ENCODE measurements around the gene PABPN1. TPM values are rescaled to one million over a fixed set of nuclear protein-coding genes. Genes with fewer than 3 reads are reported as not detected.
"Not testable (repeated sequence)": the region's sequence is repeated elsewhere in the genome, so short reads cannot be mapped to it uniquely, and the experiment has no call there.

Gene PABPN1, protein sequence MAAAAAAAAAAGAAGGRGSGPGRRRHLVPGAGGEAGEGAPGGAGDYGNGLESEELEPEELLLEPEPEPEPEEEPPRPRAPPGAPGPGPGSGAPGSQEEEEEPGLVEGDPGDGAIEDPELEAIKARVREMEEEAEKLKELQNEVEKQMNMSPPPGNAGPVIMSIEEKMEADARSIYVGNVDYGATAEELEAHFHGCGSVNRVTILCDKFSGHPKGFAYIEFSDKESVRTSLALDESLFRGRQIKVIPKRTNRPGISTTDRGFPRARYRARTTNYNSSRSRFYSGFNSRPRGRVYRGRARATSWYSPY
- 100 to 1,000 TPM; 225 to 269 TPM for total RNA-seq

DNA sequence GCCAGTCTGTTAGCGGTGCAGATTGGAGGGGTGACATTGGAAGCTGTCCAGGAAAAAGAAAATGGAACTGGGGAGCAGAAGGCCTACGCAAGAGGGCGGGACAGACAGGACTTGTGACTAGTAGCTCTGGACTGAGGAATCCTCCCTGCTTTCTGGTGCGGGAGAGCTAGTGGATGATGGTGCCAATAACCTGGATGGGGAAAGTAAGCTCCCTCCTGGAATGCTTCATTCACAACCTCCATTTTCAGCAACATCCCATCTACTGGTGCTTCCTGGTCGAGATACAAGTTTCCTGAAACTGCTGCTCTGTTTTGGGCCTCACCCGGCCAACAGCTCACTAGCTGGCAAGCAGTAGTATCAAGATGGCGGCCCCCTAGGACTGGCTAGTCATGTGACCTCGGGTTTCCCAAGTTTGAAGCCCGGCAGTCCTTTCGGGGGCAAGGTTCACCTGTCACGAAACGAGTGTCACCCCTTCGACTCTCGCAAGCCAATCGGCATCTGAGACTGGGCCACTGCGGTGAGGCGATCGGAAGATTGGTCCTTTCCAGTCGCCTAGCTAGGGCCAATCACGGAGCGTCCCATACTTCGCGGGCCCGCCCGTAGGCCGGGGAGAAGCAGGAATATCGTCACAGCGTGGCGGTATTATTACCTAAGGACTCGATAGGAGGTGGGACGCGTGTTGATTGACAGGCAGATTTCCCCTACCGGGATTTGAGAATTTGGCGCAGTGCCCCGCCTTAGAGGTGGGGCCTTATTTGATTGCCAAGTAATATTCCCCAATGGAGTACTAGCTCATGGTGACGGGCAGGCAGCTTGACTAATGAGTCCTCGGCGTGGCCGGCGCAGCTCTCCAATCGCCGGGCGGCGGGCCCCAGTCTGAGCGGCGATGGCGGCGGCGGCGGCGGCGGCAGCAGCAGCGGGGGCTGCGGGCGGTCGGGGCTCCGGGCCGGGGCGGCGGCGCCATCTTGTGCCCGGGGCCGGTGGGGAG, at the start of gene PABPN1:
Gene PABPN1, plus strand, starts transcription at position 874 of the 988 bp plus-strand sequence. Its CDS starts 13 bp downstream, at position 887.
- H3K27ac Mint-ChIP-seq: peak within 1 kb of the TSS; percentile 94
- CTCF ChIA-PET: interaction anchor here (0.8 to 10.7 kb wide), 19 partner anchors 14 to 327 kb away, joined by 3 to 119 read pairs (median 4); partner anchors contain the start of genes ACIN1, BCL2L2, C14orf119 and HOMEZ
- DNase-seq (peak; percentile 100), ATAC-seq (peak; percentile 90)
- H3K4me3 Mint-ChIP-seq: peak within 1 kb of the TSS; percentile 91
- no peaks in the 10 kb centered on the region for H3K27me3 Mint-ChIP-seq
- peaks cover 32% of the 10 kb centered on the region for H3K4me1 Mint-ChIP-seq
- peaks cover 32% of the 10 kb centered on the region for H3K36me3 Mint-ChIP-seq
- no peaks in the 10 kb centered on the region for H3K9me3 Mint-ChIP-seq (ENCODE audit: low read depth)

DNA sequence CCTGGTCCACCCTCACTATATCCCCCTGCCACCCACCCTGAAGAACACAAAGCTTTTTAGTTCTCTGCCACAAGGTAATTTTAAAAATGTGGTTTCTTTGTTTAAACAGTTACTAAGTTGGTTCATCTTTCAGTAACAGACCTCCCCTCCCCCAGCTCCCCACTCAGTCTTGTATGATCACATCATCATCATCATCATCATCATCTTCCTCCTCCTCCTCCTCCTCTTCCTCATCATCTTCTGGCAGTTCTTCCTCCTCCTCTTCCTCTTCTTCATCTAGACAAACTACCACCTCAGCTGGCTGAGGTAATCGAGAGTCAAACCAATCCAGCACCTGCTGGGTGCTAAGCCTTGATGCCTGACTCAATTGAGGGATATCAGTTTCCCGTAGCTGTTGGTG, 45.8 kb upstream of the PABPN1 start:
- H3K27ac Mint-ChIP-seq: no peak overlapping the region
- CTCF ChIA-PET: interaction anchor here (1.1 to 1.8 kb wide), 2 partner anchors 155 to 207 kb away, joined by 3 to 5 read pairs; no protein-coding TSS in a partner anchor
- no peaks in the 10 kb centered on the region for H3K27me3 Mint-ChIP-seq
- peaks cover 1% of the 10 kb centered on the region for H3K36me3 Mint-ChIP-seq
- no peak overlapping the region for H3K4me3 Mint-ChIP-seq
- no peaks in the 10 kb centered on the region for H3K4me1 Mint-ChIP-seq
- no peaks in the 10 kb centered on the region for H3K9me3 Mint-ChIP-seq (ENCODE audit: low read depth)
- no peak for ATAC-seq
- DNase-seq: no peak

DNA sequence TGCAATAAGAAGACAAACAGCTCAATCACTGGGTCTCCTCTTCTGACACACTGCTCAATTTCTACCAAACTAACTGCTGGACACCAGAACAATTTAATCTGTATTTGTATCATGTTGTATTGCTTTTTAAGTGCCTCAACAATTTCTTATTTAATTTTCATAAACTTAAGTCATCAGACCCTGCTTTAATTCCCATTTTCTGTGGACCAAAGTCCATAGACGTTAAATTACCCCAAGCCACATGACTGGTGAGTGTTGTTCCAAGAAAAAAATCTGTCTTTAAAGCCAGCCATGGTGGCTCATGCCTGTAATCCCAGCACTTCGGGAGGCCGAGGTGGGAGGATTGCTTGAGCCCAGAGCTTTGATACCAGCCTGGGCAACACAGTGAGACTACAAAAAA, 44.1 kb upstream of the PABPN1 start:
- H3K9me3 Mint-ChIP-seq (ENCODE audit: low read depth): no peaks in the 10 kb centered on the region
- CTCF ChIA-PET: interaction anchor here (1.0 to 1.8 kb wide), 3 partner anchors 12 to 157 kb away, joined by 3 to 6 read pairs (median 3); no protein-coding TSS in a partner anchor
- no peak overlapping the region for H3K27ac Mint-ChIP-seq
- H3K4me1 Mint-ChIP-seq: no peaks in the 10 kb centered on the region
- H3K4me3 Mint-ChIP-seq: no peak overlapping the region
- ATAC-seq: no peak
- H3K27me3 Mint-ChIP-seq: no peaks in the 10 kb centered on the region
- H3K36me3 Mint-ChIP-seq: peaks cover 1% of the 10 kb centered on the region
- no peak for DNase-seq

DNA sequence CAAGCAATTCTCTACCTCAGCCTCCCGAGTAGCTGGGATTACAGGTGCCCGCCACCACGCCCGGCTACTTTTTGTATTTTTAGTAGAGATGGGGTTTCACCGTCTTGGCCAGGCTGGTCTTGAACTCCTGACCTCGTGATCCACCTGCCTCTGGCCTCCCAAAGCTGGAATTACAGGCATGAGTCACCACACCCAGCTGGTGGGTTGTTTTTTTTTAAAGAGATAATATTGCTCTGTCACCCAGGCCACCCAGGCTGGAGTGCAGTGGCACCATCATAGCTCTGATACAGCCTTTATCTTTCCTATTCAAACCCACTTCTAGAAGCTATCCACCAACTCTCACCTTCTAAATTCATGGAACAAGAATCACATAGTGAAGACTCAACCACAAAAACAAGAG, 43.3 kb upstream of the PABPN1 start:
- H3K4me1 Mint-ChIP-seq; H3K36me3 Mint-ChIP-seq; H3K27ac Mint-ChIP-seq; H3K9me3 Mint-ChIP-seq (ENCODE audit: low read depth); H3K27me3 Mint-ChIP-seq; ATAC-seq; H3K4me3 Mint-ChIP-seq; DNase-seq: not testable (repeated sequence)
- CTCF ChIA-PET: interaction anchor here (1.0 to 1.8 kb wide), 2 partner anchors 157 kb away, joined by 4 to 6 read pairs; no protein-coding TSS in a partner anchor

DNA sequence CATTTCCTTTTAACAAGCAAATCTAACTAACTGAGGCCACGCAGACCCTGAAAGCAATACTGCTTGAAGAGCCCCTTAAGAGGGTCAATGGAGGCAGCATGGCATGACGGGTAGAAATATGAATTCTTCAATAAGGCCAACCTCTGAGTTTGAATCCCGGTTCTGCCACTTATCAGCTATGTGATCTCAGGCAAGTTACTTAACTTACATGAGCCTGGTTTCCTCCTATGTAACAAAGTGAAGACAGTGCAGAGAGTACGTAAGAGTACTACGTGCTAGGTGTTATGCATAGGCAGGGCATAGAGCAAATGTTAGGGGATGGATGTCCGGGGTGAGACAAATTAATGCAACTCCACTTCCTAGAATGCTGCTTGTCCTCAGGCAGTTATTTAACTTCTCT, 40.0 kb upstream of the PABPN1 start:
- no peak for ATAC-seq
- no peak for DNase-seq
- Mint-ChIP-seq H3K27ac (no peak overlapping the region), H3K9me3 (ENCODE audit: low read depth) (no peaks in the 10 kb centered on the region), H3K36me3 (peaks cover 3% of the 10 kb centered on the region), H3K27me3 (no peaks in the 10 kb centered on the region), H3K4me3 (no peak overlapping the region), H3K4me1 (peaks cover 11% of the 10 kb centered on the region)
- CTCF ChIA-PET: interaction anchor here (1.3 to 4.2 kb wide), 2 partner anchors 19 to 160 kb away, joined by 4 to 12 read pairs; no protein-coding TSS in a partner anchor

DNA sequence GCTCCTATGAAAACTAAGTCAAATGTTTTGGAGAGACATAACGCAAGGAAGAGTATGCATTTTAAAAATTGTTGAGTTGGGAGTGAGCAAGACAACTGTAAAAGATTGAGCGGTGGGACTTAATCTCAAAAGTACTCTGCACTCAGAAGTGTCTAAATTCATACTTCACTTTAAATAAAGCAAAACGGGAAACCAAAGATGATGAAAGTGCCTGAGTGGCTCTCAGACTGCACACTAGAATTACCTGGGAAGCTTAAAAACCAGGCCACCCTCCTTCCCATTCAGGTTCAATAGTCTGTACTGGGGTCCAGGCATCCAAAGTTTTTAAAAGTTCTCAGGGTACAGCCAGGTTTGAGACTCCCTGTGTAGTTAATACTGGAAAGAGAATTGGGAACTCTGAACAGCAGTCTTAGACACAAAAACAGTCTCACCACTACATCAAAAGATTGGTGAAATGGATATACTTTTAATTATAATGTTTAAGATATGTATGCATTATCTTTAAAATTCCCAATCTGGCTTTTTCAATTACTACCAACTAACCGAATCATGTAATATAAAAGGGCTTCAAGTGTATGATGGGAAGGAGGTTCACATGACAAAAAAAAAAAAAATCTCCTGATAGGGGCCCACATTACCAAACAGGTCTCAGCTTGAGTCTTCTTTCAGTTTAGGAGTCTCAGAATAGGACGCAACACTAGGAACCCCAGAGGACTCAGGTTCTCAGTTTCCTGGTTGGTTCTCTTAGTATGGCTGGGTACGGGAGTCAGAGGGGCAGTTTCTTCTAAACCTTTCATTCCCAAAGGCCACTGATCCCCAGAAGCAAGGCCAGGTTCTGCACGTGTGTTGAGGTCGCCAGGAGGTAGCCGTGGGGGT, 36.4 kb upstream of the PABPN1 start:
- Mint-ChIP-seq H3K9me3 (ENCODE audit: low read depth) (no peaks in the 10 kb centered on the region), H3K36me3 (peaks cover 2% of the 10 kb centered on the region), H3K27ac (peak overlapping the region; percentile 88), H3K27me3 (no peaks in the 10 kb centered on the region), H3K4me3 (peak overlapping the region; percentile 86), H3K4me1 (peaks cover 19% of the 10 kb centered on the region)
- DNase-seq: no peak
- CTCF ChIA-PET: interaction anchor here (0.8 to 4.2 kb wide), 4 partner anchors 17 to 208 kb away, joined by 3 to 26 read pairs (median 10); partner anchors contain the start of gene PPP1R3E
- no peak for ATAC-seq

DNA sequence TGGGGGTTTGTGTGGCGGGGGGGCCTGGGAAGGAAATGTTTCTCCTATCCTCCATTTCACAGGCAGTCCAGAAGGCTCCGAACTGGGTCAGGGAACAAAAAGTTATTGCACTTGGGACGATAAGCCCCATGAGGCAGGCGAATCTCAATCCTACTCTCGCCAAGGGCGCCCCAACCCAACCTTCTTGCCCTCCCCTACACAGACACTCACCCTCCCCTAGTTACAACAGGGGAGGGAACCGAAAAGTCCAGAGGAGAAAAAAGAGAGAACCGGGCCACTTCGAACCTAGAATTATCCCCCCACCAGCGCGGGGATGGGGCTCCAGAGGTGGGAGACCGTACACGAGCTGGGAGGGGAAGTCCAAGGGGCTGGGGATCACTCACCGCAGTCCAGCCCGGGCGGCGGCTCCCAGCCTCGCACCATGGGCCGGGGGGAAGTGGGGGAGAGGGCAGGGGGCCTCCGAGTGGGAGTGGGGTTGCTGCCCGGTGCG, 35.7 kb upstream of the PABPN1 start:
- DNase-seq (no peak), ATAC-seq (peak; percentile 10)
- Mint-ChIP-seq H3K27ac (peak overlapping the region; percentile 88), H3K9me3 (ENCODE audit: low read depth) (no peaks in the 10 kb centered on the region), H3K36me3 (peaks cover 2% of the 10 kb centered on the region), H3K27me3 (no peaks in the 10 kb centered on the region), H3K4me1 (peaks cover 19% of the 10 kb centered on the region), H3K4me3 (peak overlapping the region; percentile 86)
- CTCF ChIA-PET: interaction anchor here (0.8 to 4.2 kb wide), 10 partner anchors 9 to 208 kb away, joined by 3 to 26 read pairs (median 8); partner anchors contain the start of genes PABPN1 and PPP1R3E

DNA sequence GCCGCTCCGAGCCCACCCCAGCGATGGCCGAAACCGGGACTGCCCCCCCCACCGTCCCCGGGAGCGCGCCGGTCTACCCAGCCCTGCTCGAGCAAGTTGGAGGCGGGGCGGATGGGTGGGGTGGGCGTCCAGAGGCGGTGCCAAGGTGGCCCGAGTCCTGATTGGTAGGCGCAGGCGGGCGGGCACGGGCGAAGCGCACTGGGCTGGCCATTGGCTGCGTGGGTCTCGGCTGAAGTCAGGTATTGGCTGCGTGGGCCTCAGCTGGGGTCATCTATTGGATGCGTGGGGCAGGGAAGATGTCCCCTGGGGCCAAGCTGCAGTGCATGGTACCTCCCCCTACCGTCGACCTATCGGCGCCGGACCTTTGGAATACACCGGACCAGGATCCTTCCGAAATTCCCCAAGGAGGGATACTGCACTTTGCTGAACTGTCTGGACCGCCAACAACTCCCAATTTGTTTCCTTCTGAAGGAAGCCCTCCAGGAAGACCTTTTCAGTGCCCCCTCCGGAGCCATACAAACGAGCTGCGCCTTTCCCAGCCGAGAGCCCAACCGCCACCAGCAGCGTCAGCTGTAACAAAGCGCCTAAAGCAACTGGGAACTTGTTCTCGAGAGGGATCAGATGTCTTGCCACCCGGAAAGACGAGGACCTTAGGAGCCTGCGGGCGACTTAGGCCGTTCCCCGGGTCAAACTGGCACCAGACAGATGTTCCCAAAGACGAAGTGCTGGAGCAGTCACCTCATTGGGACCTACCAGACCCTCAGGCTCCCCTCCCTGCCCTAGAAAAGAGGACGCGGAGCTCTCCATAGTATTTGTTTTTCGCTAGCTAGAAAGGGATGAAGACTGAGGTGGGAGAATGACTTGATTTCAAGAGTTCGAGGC, 35.0 kb upstream of the PABPN1 start, which contains the start of gene HOMEZ:
Gene HOMEZ, minus strand, starts transcription at position 113 of the 882 bp plus-strand sequence. CDS start 180 bp downstream, outside the sequence.
- H3K4me3 Mint-ChIP-seq: peak within 1 kb of the TSS; percentile 86
- ATAC-seq (peak; percentile 99), DNase-seq (peak; percentile 99)
- no peaks in the 10 kb centered on the region for H3K27me3 Mint-ChIP-seq
- H3K9me3 Mint-ChIP-seq (ENCODE audit: low read depth): no peaks in the 10 kb centered on the region
- H3K27ac Mint-ChIP-seq: peak within 1 kb of the TSS; percentile 88
- peaks cover 19% of the 10 kb centered on the region for H3K4me1 Mint-ChIP-seq
- CTCF ChIA-PET: interaction anchor here (0.7 to 3.6 kb wide), 13 partner anchors 8 to 273 kb away, joined by 3 to 26 read pairs (median 5); partner anchors contain the start of genes PABPN1 and PPP1R3E
- H3K36me3 Mint-ChIP-seq: peaks cover 2% of the 10 kb centered on the region

DNA sequence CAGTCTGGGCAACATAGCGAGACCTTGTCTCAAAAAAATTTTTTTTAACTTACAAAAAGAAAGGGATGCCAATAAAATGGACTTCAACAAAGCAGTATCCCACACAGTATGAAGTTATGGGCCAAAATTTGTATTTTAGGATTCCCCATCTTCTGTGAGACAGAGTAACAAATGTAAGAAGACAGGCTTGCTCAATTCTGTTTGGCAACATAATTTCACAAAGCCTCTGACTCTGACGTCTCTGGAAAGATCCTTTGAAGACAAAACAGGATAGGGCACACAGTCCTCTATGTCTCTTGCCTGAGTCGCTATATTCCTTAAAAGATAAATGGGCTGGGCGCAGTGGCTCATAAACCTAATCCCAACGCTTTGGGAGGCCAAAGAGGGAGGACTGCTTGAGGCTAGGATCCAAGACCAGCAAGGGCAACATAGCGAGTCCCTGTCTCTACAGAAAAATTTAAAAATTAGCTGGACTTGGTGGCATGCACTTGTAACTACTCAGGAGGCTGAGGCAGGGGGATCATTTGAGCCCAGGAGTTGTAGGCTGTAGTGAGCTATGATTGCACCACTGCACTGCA, 34.3 kb upstream of the PABPN1 start:
- Mint-ChIP-seq H3K4me3 (peak overlapping the region; percentile 86), H3K27ac (peak overlapping the region; percentile 83), H3K4me1 (peaks cover 19% of the 10 kb centered on the region), H3K9me3 (ENCODE audit: low read depth) (no peaks in the 10 kb centered on the region), H3K27me3 (no peaks in the 10 kb centered on the region), H3K36me3 (peaks cover 2% of the 10 kb centered on the region)
- ATAC-seq (no peak), DNase-seq (no peak)
- CTCF ChIA-PET: interaction anchor here (1.2 to 3.6 kb wide), 11 partner anchors 8 to 229 kb away, joined by 3 to 26 read pairs (median 6); partner anchors contain the start of genes PABPN1 and PPP1R3E

DNA sequence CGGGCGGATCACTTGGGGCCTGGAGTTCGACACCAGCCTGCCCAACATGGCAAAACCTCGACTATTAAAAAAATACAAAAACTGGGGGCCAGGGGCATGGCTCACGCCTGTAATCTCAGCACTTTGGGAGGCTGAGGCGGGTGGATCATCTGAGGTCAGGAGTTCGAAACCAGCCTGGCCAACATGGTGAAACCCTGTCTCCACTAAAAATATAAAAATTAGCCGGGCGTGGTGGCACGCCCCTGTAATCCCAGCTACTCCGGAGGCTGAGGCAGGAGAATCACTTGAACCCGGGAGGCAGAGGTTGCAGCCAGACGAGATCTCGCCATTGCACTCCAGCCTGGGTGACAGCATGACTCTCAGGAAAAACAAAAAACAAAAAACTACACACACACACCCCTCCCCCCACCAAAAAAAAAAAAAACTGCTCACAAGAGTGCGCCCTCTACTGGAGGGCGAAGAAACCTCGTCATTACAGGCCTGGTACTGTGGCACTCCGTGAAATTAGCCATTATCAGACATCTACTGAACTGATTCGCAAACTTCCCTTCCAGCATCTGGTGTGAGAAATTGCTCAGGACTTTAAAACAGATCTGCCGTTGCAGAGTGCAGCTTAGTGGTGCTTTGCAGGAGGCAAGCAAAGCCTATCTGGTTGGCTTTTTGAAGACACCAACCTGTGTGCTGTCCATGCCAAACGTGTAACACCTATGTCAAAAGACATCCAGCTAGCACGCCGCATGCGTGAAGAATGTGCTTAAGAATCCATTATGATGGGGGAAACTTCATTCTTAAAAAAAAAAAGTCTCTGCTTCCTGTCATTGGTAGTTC, 26.3 kb upstream of the PABPN1 start:
- Mint-ChIP-seq H3K36me3 (peaks cover 21% of the 10 kb centered on the region), H3K27ac (peak overlapping the region; percentile 57), H3K4me1 (peaks cover 18% of the 10 kb centered on the region), H3K9me3 (ENCODE audit: low read depth) (no peaks in the 10 kb centered on the region), H3K27me3 (no peaks in the 10 kb centered on the region), H3K4me3 (no peak overlapping the region)
- CTCF ChIA-PET: interaction anchor here (0.7 to 9.6 kb wide), 12 partner anchors 9 to 226 kb away, joined by 3 to 51 read pairs (median 4); partner anchors contain the start of genes ACIN1, HOMEZ and PABPN1
- ATAC-seq: peak; percentile 83
- peak; percentile 65 for DNase-seq

All from activated CD8-positive, alpha-beta memory T cell treated with anti-CD3 and anti-CD28 coated beads, Interleukin-2, amount 10 ng/mL, durations not matched to agents 7 days and 5 days (primary cell).